Measurements from ENCODE around the gene HLA-DQA1.
"Not testable (repeated sequence)": the region's sequence is repeated elsewhere in the genome, so short reads cannot be mapped to it uniquely, and the experiment has no call there.

HLA-DQA1 gene

GRCh38 chr6:32625137-32625536, 12.1 kb upstream of the HLA-DQA1 start:
- ChIA-PET CTCF (no interaction called here), POLR2A (no interaction called here)
- TF ChIP-seq HDGF (IDR thresholded peaks at IDR 0.05; ENCODE audit: borderline replicate concordance) (no peak), FOXM1 (IDR thresholded peaks at IDR 0.05; ENCODE audit: borderline replicate concordance) (no peak), L3MBTL2 (conservative IDR thresholded peaks at IDR 0.05) (no peak), CTBP1 (IDR thresholded peaks at IDR 0.05; ENCODE audit: borderline replicate concordance) (no peak), LEF1 (IDR thresholded peaks at IDR 0.05; ENCODE audit: borderline replicate concordance) (no peak), FOXA1 (IDR thresholded peaks at IDR 0.05) (no peak), SP1 (IDR thresholded peaks at IDR 0.05) (no peak), ELF4 (IDR thresholded peaks at IDR 0.05) (no peak), ZNF384 (IDR thresholded peaks at IDR 0.05) (no peak), BHLHE40 (IDR thresholded peaks at IDR 0.05; ENCODE audit: borderline replicate concordance) (no peak), NFRKB (IDR thresholded peaks at IDR 0.05) (no peak)
- no peak for DNase-seq (ENCODE audit: extremely low spot score)

GRCh38 chr6:32627249-32627648, 10.0 kb upstream of the HLA-DQA1 start:
- TF ChIP-seq ZNF384 (IDR thresholded peaks at IDR 0.05), result no peak
- no peak for DNase-seq (ENCODE audit: extremely low spot score)
- POLR2A ChIA-PET, result no interaction called here
- CTCF ChIA-PET, result no interaction called here

- DNase-seq (ENCODE audit: extremely low spot score), result peak; percentile 47
- ChIA-PET POLR2A (no interaction called here), CTCF (no interaction called here)
- TF ChIP-seq, protein P1, sequence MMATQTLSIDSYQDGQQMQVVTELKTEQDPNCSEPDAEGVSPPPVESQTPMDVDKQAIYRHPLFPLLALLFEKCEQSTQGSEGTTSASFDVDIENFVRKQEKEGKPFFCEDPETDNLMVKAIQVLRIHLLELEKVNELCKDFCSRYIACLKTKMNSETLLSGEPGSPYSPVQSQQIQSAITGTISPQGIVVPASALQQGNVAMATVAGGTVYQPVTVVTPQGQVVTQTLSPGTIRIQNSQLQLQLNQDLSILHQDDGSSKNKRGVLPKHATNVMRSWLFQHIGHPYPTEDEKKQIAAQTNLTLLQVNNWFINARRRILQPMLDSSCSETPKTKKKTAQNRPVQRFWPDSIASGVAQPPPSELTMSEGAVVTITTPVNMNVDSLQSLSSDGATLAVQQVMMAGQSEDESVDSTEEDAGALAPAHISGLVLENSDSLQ (IDR thresholded peaks at IDR 0.05), result no peak
- TF ChIP-seq L3MBTL2 (conservative IDR thresholded peaks at IDR 0.05), result no peak
- no peak for TF ChIP-seq FOXM1 (IDR thresholded peaks at IDR 0.05; ENCODE audit: borderline replicate concordance)
- no peak for TF ChIP-seq SUZ12 (IDR thresholded peaks at IDR 0.05)
- no peak for TF ChIP-seq BHLHE40 (IDR thresholded peaks at IDR 0.05; ENCODE audit: borderline replicate concordance)
Observed at GRCh38 chr6:32627831-32628230, 9.4 kb upstream of the HLA-DQA1 start.

DNA sequence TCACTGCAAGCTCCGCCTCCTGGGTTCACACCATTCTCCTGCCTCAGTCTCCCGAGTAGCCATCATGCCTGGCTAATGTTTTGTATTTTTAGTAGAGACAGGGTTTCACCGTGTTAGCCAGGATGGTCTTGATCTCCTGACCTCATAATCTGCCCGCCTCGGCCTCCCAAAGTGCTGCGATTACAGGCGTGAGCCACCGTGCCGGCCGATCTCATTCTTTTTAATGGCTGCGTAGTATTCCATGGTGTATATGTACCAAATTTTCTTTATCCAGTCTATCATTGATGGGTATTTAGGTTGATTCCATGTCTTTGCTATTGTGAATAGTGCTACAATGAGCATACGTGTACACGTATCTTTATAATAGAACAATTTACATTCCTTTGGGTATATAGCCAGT, 7.4 kb upstream of the HLA-DQA1 start:
- DNase-seq (ENCODE audit: extremely low spot score); POLR2A ChIA-PET; CTCF ChIA-PET: not testable (repeated sequence)

GRCh38 chr6:32635526-32636123, 1.6 kb upstream of the HLA-DQA1 start:
- DNase-seq (ENCODE audit: extremely low spot score), result no peak
- TF ChIP-seq ZNF384 (IDR thresholded peaks at IDR 0.05), result peak; percentile 60
- TF ChIP-seq, protein P1 (IDR thresholded peaks at IDR 0.05), result no peak
- CTCF ChIA-PET, result interaction anchor here (0.8 to 1.2 kb wide), 3 partner anchors 14 to 65 kb away, joined by 3 read pairs; no protein-coding TSS in a partner anchor
- POLR2A ChIA-PET, result interaction anchor here (1.9 kb wide), 1 partner anchor 31 kb away, joined by 4 read pairs; the partner anchor contains the start of gene HLA-DQB1

- ChIA-PET CTCF (interaction anchor here (0.9 kb wide), 2 partner anchors 16 to 234 kb away, joined by 3 read pairs; no protein-coding TSS in a partner anchor), POLR2A (no interaction called here)
- DNase-seq (ENCODE audit: extremely low spot score), result no peak
- no peak for TF ChIP-seq FOXK2 (IDR thresholded peaks at IDR 0.05)
- TF ChIP-seq FOXA1 (IDR thresholded peaks at IDR 0.05), result no peak
- no peak for TF ChIP-seq BHLHE40 (IDR thresholded peaks at IDR 0.05; ENCODE audit: borderline replicate concordance)
- TF ChIP-seq CTBP1 (IDR thresholded peaks at IDR 0.05; ENCODE audit: borderline replicate concordance), result no peak
- no peak for TF ChIP-seq TARDBP (IDR thresholded peaks at IDR 0.05)
- no peak for TF ChIP-seq ZNF384 (IDR thresholded peaks at IDR 0.05)
- no peak for TF ChIP-seq HDGF (IDR thresholded peaks at IDR 0.05; ENCODE audit: borderline replicate concordance)
- TF ChIP-seq SP1 (IDR thresholded peaks at IDR 0.05), result no peak
- TF ChIP-seq ARNT (IDR thresholded peaks at IDR 0.05), result no peak
- no peak for TF ChIP-seq ELF4 (IDR thresholded peaks at IDR 0.05)
- TF ChIP-seq FOXM1 (IDR thresholded peaks at IDR 0.05; ENCODE audit: borderline replicate concordance), result no peak
- TF ChIP-seq, protein P1 (IDR thresholded peaks at IDR 0.05), result no peak
- TF ChIP-seq L3MBTL2 (conservative IDR thresholded peaks at IDR 0.05), result no peak
- TF ChIP-seq SUZ12 (IDR thresholded peaks at IDR 0.05), result no peak
- no peak for TF ChIP-seq NFRKB (IDR thresholded peaks at IDR 0.05)
- TF ChIP-seq LEF1 (IDR thresholded peaks at IDR 0.05; ENCODE audit: borderline replicate concordance), result no peak
Observed at GRCh38 chr6:32637883-32638282, 677 bp downstream of the HLA-DQA1 start.

DNA sequence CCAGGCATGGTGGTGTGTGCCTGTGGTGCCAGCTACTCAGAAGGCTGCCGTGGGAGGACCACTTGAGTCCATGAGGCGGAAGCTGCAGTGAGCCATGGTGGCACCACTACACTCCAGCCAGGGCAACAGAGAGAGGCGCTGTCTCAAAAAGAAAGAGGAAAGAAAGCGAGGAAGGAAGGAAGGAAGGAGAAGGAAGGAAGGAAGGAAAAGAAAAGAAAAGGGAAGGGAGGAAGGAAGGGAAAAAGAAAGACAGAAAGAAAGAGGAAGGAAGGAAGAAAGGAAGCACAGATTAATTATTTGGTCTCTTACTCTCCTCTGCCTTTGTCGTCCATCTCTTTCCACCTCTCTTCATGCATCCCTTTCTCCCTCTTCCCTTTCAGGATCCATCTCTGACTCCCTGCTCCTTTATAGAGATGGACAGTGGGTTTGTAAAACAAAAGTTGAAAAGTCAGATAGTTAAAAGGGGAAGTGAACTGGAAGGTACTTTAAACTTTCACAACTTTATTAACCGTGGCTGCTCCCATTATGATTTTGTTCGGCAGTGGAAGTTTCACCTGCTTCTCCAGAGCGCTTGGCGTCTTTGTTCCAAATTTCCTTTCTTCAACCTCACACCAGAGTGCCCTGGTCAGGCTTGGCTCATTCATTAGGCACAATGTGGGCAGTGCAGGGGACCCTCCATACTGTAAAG, 1.5 kb downstream of the HLA-DQA1 start:
- ChIA-PET CTCF (interaction anchor here (0.9 kb wide), 1 partner anchor 17 kb away, joined by 3 read pairs; no protein-coding TSS in a partner anchor), POLR2A (no interaction called here)
- no peak for DNase-seq (ENCODE audit: extremely low spot score)
- TF ChIP-seq SUZ12 (IDR thresholded peaks at IDR 0.05), result no peak
- no peak for TF ChIP-seq FOXA1 (IDR thresholded peaks at IDR 0.05)
- TF ChIP-seq SP1 (IDR thresholded peaks at IDR 0.05), result no peak
- no peak for TF ChIP-seq FOXK2 (IDR thresholded peaks at IDR 0.05)
- TF ChIP-seq LEF1 (IDR thresholded peaks at IDR 0.05; ENCODE audit: borderline replicate concordance), result no peak
- TF ChIP-seq, protein P1 (IDR thresholded peaks at IDR 0.05), result no peak
- TF ChIP-seq ELF4 (IDR thresholded peaks at IDR 0.05), result no peak
- no peak for TF ChIP-seq CTBP1 (IDR thresholded peaks at IDR 0.05; ENCODE audit: borderline replicate concordance)
- TF ChIP-seq FOXM1 (IDR thresholded peaks at IDR 0.05; ENCODE audit: borderline replicate concordance), result no peak
- no peak for TF ChIP-seq TARDBP (IDR thresholded peaks at IDR 0.05)
- no peak for TF ChIP-seq NFRKB (IDR thresholded peaks at IDR 0.05)
- TF ChIP-seq HDGF (IDR thresholded peaks at IDR 0.05; ENCODE audit: borderline replicate concordance), result no peak
- no peak for TF ChIP-seq L3MBTL2 (conservative IDR thresholded peaks at IDR 0.05)
- TF ChIP-seq BHLHE40 (IDR thresholded peaks at IDR 0.05; ENCODE audit: borderline replicate concordance), result no peak
- TF ChIP-seq ZNF384 (IDR thresholded peaks at IDR 0.05), result no peak
- no peak for TF ChIP-seq ARNT (IDR thresholded peaks at IDR 0.05)

Measured in HEK293T (cell line).